ENCODE results near the gene CUX1.

Gene CUX1

GRCh38 chr7:101954499-101954898 lies 137.1 kb downstream of the CUX1 start:
- TF ChIP-seq CEBPB (IDR thresholded peaks at IDR 0.05) = no peak
- no peak for TF ChIP-seq CREB1 (IDR thresholded peaks at IDR 0.05; ENCODE audit: low read depth)
- no peak for TF ChIP-seq RAD21 (IDR thresholded peaks at IDR 0.05; ENCODE audit: low read depth)
- no peak for TF ChIP-seq MAX (IDR thresholded peaks at IDR 0.05)
- TF ChIP-seq FOXM1 (IDR thresholded peaks at IDR 0.05; ENCODE audit: borderline replicate concordance, low read depth) = no peak
- TF ChIP-seq ZBTB7A (IDR thresholded peaks at IDR 0.05; ENCODE audit: low read depth) = no peak
- TF ChIP-seq TAF1 (IDR thresholded peaks at IDR 0.05; ENCODE audit: low read depth) = no peak
- no peak for TF ChIP-seq TEAD4 (IDR thresholded peaks at IDR 0.05)
- TF ChIP-seq REST (IDR thresholded peaks at IDR 0.05; ENCODE audit: low read depth) = no peak
- TF ChIP-seq EP300 (IDR thresholded peaks at IDR 0.05; ENCODE audit: borderline replicate concordance) = no peak

- TF ChIP-seq CEBPB (IDR thresholded peaks at IDR 0.05) (no peak), ZBTB7A (IDR thresholded peaks at IDR 0.05; ENCODE audit: low read depth) (no peak), RAD21 (IDR thresholded peaks at IDR 0.05; ENCODE audit: low read depth) (no peak), NFIC (IDR thresholded peaks at IDR 0.05) (no peak), REST (IDR thresholded peaks at IDR 0.05; ENCODE audit: low read depth) (no peak), TCF12 (IDR thresholded peaks at IDR 0.05; ENCODE audit: low read depth) (no peak), EP300 (IDR thresholded peaks at IDR 0.05; ENCODE audit: borderline replicate concordance) (no peak), CREB1 (IDR thresholded peaks at IDR 0.05; ENCODE audit: low read depth) (no peak), EGR1 (IDR thresholded peaks at IDR 0.05) (no peak), TEAD4 (IDR thresholded peaks at IDR 0.05) (no peak)
These were observed 138.7 kb downstream of the CUX1 start for GRCh38 chr7:101956130-101956529.

DNA sequence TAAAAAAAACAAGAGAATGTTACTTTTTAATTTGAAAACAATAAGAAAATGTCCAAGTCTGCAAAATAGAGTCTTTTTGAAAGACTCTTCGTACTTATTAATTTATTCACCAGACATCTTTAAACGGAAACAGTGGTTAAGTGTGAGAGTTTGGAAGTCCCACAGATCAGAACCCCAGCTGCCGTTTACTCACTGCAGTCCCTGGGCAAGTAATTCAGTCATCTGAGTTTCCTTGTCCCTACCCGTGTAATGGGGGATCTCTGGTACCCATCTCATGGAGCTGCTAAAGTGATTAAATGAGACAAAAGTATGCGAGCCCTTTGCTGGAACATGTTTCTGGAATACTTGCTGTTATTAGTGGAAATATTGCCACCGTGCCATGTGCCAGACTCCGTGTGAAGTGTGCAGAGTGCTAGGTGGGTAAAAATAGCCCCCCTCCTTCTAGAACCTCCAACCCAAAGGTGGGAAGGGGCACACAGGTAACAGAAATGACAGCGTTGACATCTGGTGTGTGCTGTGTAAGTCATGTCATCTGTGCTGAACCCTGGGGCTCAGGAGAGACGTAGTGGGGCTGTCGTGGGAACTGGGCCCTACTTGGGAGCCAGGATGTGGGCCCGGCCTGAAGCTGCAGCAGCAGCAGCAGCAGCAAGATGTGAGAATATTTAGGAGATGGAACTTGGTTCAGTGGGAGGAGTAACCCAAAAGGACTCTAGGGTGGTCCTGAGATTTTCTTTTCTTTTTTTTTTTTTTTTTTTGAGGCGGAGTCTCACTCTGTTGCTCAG lies 140.5 kb downstream of the CUX1 start:
- TF ChIP-seq NFIC (IDR thresholded peaks at IDR 0.05) (no peak), FOXM1 (IDR thresholded peaks at IDR 0.05; ENCODE audit: borderline replicate concordance, low read depth) (no peak), TAF1 (IDR thresholded peaks at IDR 0.05; ENCODE audit: low read depth) (no peak)

- no peak for TF ChIP-seq MAX (IDR thresholded peaks at IDR 0.05)
- TF ChIP-seq TAF1 (IDR thresholded peaks at IDR 0.05; ENCODE audit: low read depth) = no peak
- no peak for TF ChIP-seq CEBPB (IDR thresholded peaks at IDR 0.05)
- TF ChIP-seq EGR1 (IDR thresholded peaks at IDR 0.05) = no peak
- TF ChIP-seq RAD21 (IDR thresholded peaks at IDR 0.05; ENCODE audit: low read depth) = no peak
- TF ChIP-seq TCF12 (IDR thresholded peaks at IDR 0.05; ENCODE audit: low read depth) = no peak
- no peak for TF ChIP-seq FOXM1 (IDR thresholded peaks at IDR 0.05; ENCODE audit: borderline replicate concordance, low read depth)
- TF ChIP-seq TEAD4 (IDR thresholded peaks at IDR 0.05) = no peak
- TF ChIP-seq USF1 (IDR thresholded peaks at IDR 0.05) = no peak
- TF ChIP-seq NFIC (IDR thresholded peaks at IDR 0.05) = no peak
- no peak for TF ChIP-seq YY1 (IDR thresholded peaks at IDR 0.05; ENCODE audit: low read depth)
- no peak for TF ChIP-seq EP300 (IDR thresholded peaks at IDR 0.05; ENCODE audit: borderline replicate concordance)
- no peak for TF ChIP-seq REST (IDR thresholded peaks at IDR 0.05; ENCODE audit: low read depth)
- TF ChIP-seq CREB1 (IDR thresholded peaks at IDR 0.05; ENCODE audit: low read depth) = no peak
- TF ChIP-seq ZBTB7A (IDR thresholded peaks at IDR 0.05; ENCODE audit: low read depth) = no peak
These were observed 141.9 kb downstream of the CUX1 start for GRCh38 chr7:101959342-101959741.

DNA sequence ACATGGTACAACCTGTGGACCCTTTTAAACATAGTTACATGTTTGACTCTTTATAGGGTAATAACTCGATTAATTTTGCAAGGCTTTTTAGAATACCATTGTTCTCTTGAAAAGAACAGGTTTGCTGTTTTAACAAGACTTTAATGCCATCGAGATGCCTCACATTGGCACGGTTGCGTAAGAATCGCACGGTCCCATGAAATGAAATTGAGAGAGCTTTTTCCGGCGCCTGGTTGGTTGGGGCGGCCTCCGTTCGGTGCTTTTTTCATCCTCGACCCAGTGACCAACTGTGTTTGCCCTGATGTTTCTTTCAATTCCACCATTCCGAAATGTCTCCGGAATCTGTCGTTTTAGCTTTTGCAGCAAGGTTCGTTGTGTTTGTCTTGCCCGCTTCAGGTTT lies 142.4 kb downstream of the CUX1 start:
- TF ChIP-seq YY1 (IDR thresholded peaks at IDR 0.05; ENCODE audit: low read depth) (no peak), CEBPB (IDR thresholded peaks at IDR 0.05) (no peak), EGR1 (IDR thresholded peaks at IDR 0.05) (no peak)
